IMR-90 (cell line): ENCODE data around the gene COL15A1. TPM values are rescaled to one million over a fixed set of nuclear protein-coding genes. Genes with fewer than 3 reads are reported as not detected.
A peak's percentile ranks its signal among the peaks of the same experiment; 100 is the strongest.

ENCODE experiments used
- ATAC-seq: fragments of 200-7000 bp; cut with Tn5 transposase; 2 replicates; pipeline ENCODE4 v1.9.1; 2020; ENCODE audit warnings: low read depth, mild to moderate bottlenecking, moderate library complexity
- BruUV-seq: library from RNA; stranded (reverse); fragments of 400-500 nt; replicated peaks from 2 replicates; lab custom pipeline; 2021; lab: Mats Ljungman, UMichigan
- CTCF ChIA-PET: fragments of 300-600 bp; formaldehyde crosslinking; extraction: SDS; loops from one replicate; lab custom pipeline; 2021; ENCODE audit warnings: antibody characterized with exemption; lab: Yijun Ruan, JAX
- POLR2A ChIA-PET: fragments of 300-600 bp; sonication (Branson Sonifier 250); formaldehyde crosslinking; loops from one replicate; lab custom pipeline; 2022; ENCODE audit warnings: antibody characterized with exemption; ENCODE audit not compliant: unreplicated experiment; lab: Charles Lee
- DNase-seq: peaks from one replicate; pipeline ENCODE4 v3.0.0; 2013
- H2AFZ ChIP-seq: replicated peaks from 2 replicates; pipeline ENCODE3; 2013; ENCODE audit warnings: low read length, mild to moderate bottlenecking; ENCODE audit not compliant: poor library complexity
- H2AK5ac ChIP-seq: 2 replicates; pipeline ENCODE4 v1.6.1; 2013; ENCODE audit warnings: low read depth, low read length, inconsistent platforms
- H2AK9ac ChIP-seq: replicated peaks from 2 replicates; pipeline ENCODE3; 2013; ENCODE audit warnings: mild to moderate bottlenecking, low read depth, low read length, moderate library complexity; ENCODE audit not compliant: poor library complexity
- H2BK120ac ChIP-seq: 2 replicates; pipeline ENCODE4 v1.6.1; 2013; ENCODE audit warnings: low read depth, low read length, inconsistent platforms
- H2BK15ac ChIP-seq: 3 replicates; pipeline ENCODE4 v1.6.1; 2013; ENCODE audit warnings: low read depth, low read length, inconsistent platforms
- H2BK20ac ChIP-seq: 2 replicates; pipeline ENCODE4 v1.6.1; 2013; ENCODE audit warnings: low read depth, mild to moderate bottlenecking, inconsistent platforms, low read length, moderate library complexity
- H2BK5ac ChIP-seq: 2 replicates; pipeline ENCODE4 v1.6.1; 2013; ENCODE audit warnings: mild to moderate bottlenecking, low read depth, low read length, inconsistent platforms; ENCODE audit not compliant: poor library complexity, severe bottlenecking
- H3K14ac ChIP-seq: replicated peaks from 2 replicates; pipeline ENCODE4 v1.6.1; 2013; ENCODE audit warnings: low read depth, low read length, inconsistent platforms
- H3K18ac ChIP-seq: 2 replicates; pipeline ENCODE4 v1.6.1; 2013; ENCODE audit warnings: low read depth, low read length, control low read depth
- H3K23ac ChIP-seq: 2 replicates; pipeline ENCODE4 v1.6.1; 2013; ENCODE audit warnings: low read depth, low read length, inconsistent platforms
- H3K27ac ChIP-seq: 2 replicates; pipeline ENCODE4 v1.5.1; 2013; ENCODE audit warnings: mild to moderate bottlenecking, control low read depth, low read length; ENCODE audit not compliant: insufficient read depth
- H3K27me3 ChIP-seq: 2 replicates; pipeline ENCODE4 v1.6.1; 2013; ENCODE audit warnings: low read length; ENCODE audit not compliant: control insufficient read depth, insufficient read depth
- H3K36me3 ChIP-seq: 2 replicates; pipeline ENCODE4 v1.6.1; 2013; ENCODE audit warnings: low read length, mixed read lengths; ENCODE audit not compliant: control insufficient read depth, insufficient read depth
- H3K4ac ChIP-seq: 2 replicates; pipeline ENCODE4 v1.6.1; 2013; ENCODE audit warnings: low read depth, low read length, inconsistent platforms
- H3K4me1 ChIP-seq: 2 replicates; pipeline ENCODE4 v1.6.1; 2013; ENCODE audit warnings: low read length, mixed read lengths; ENCODE audit not compliant: control insufficient read depth, insufficient read depth
- H3K4me2 ChIP-seq: 2 replicates; pipeline ENCODE4 v1.6.1; 2013; ENCODE audit warnings: low read depth, mild to moderate bottlenecking, control low read depth, low read length, moderate library complexity
- H3K4me3 ChIP-seq: 2 replicates; pipeline ENCODE4 v1.5.1; 2013; ENCODE audit warnings: low read depth, mild to moderate bottlenecking, control low read depth, low read length, moderate library complexity; ENCODE audit not compliant: insufficient read depth
- H3K56ac ChIP-seq: 2 replicates; pipeline ENCODE4 v1.6.1; 2013; ENCODE audit warnings: low read length, inconsistent platforms; ENCODE audit not compliant: insufficient read depth; ENCODE audit errors: extremely low read depth
- H3K79me1 ChIP-seq, 2 experiments: 2 replicates each; pipeline ENCODE4 v1.6.1; 2013; ENCODE audit warnings: low read length in 2 of 2, inconsistent platforms in 1 of 2, low read depth in 1 of 2
- H3K9ac ChIP-seq: 2 replicates; pipeline ENCODE4 v1.6.1; 2013; ENCODE audit warnings: low read depth, low read length, control low read depth
- H3K9me1 ChIP-seq: 2 replicates; pipeline ENCODE4 v1.6.1; 2013; ENCODE audit warnings: low read length, inconsistent platforms; ENCODE audit not compliant: insufficient read depth
- H3K9me3 ChIP-seq: 2 replicates; pipeline ENCODE4 v1.6.1; 2013; ENCODE audit warnings: low read length; ENCODE audit not compliant: control insufficient read depth, insufficient read depth
- H4K20me1 ChIP-seq: 2 replicates; pipeline ENCODE4 v1.6.1; 2013; ENCODE audit warnings: low read length, inconsistent platforms; ENCODE audit not compliant: insufficient read depth
- H4K5ac ChIP-seq: 2 replicates; pipeline ENCODE4 v1.6.1; 2013; ENCODE audit warnings: mild to moderate bottlenecking, low read depth, low read length, control low read depth
- H4K8ac ChIP-seq, 2 experiments: 2 replicates each; pipeline ENCODE4 v1.6.1; 2013; ENCODE audit warnings: low read depth in 2 of 2, low read length in 2 of 2, control low read depth in 1 of 2, inconsistent platforms in 1 of 2
- H4K91ac ChIP-seq: 2 replicates; pipeline ENCODE4 v1.6.1; 2013; ENCODE audit warnings: low read depth, low read length, inconsistent platforms; ENCODE audit not compliant: insufficient read depth
- BHLHE40 ChIP-seq: fragments of 150-350 bp; IDR thresholded peaks from 2 replicates; pipeline ENCODE4 v1.6.1; 2016; ENCODE audit warnings: mild to moderate bottlenecking, low read depth, low read length
- CEBPB ChIP-seq: IDR thresholded peaks from 2 replicates; pipeline ENCODE4 v1.6.1; 2012; ENCODE audit warnings: low read depth, low read length, improper control_type of control experiment
- CHD1 ChIP-seq: IDR thresholded peaks from 2 replicates; pipeline ENCODE4 v1.6.1; 2012; ENCODE audit warnings: low read depth, low read length, improper control_type of control experiment
- FOS ChIP-seq: fragments of 150-350 bp; IDR thresholded peaks from 2 replicates; pipeline ENCODE4 v1.6.1; 2016; ENCODE audit warnings: low read depth, low read length
- MAFK ChIP-seq: IDR thresholded peaks from 2 replicates; pipeline ENCODE4 v1.6.1; 2012; ENCODE audit warnings: low read depth, low read length, improper control_type of control experiment
- MAZ ChIP-seq: IDR thresholded peaks from 2 replicates; pipeline ENCODE4 v1.6.1; 2012; ENCODE audit warnings: low read depth, mild to moderate bottlenecking, low read length, improper control_type of control experiment, moderate library complexity, borderline replicate concordance
- MXI1 ChIP-seq: IDR thresholded peaks from 2 replicates; pipeline ENCODE4 v1.6.1; 2012; ENCODE audit warnings: low read depth, mild to moderate bottlenecking, low read length, moderate library complexity, borderline replicate concordance
- NFE2L2 ChIP-seq: fragments of 150-350 bp; IDR thresholded peaks from 2 replicates; pipeline ENCODE4 v1.6.1; 2016; ENCODE audit warnings: low read depth, mild to moderate bottlenecking, low read length
- POLR2A ChIP-seq: IDR thresholded peaks from 2 replicates; pipeline ENCODE4 v1.6.1; 2012; ENCODE audit warnings: mild to moderate bottlenecking, low read depth, low read length
- RAD21 ChIP-seq: IDR thresholded peaks from 2 replicates; pipeline ENCODE4 v1.6.1; 2012; ENCODE audit warnings: low read length, improper control_type of control experiment
- RCOR1 ChIP-seq: IDR thresholded peaks from 2 replicates; pipeline ENCODE4 v1.6.1; 2012; ENCODE audit warnings: mild to moderate bottlenecking, low read length, improper control_type of control experiment; ENCODE audit not compliant: insufficient replicate concordance
- RFX5 ChIP-seq: IDR thresholded peaks from 2 replicates; pipeline ENCODE4 v1.8.0; 2012; ENCODE audit warnings: low read depth, mild to moderate bottlenecking, low read length, moderate library complexity
- SMC3 ChIP-seq: fragments of 150-350 bp; IDR thresholded peaks from 2 replicates; pipeline ENCODE4 v1.6.1; 2016; ENCODE audit warnings: low read depth, mild to moderate bottlenecking, antibody characterized with exemption, low read length, moderate library complexity
- WGBS, 2 experiments: methylation state at CpG; one replicate each; pipeline versions ENCODE4 v1.1.5 to v1.1.7; 2013; ENCODE audit warnings: missing lambda C conversion rate in 2 of 2; ENCODE audit not compliant: insufficient read length in 1 of 2; ENCODE audit errors: extremely low coverage in 2 of 2; 5-methylcytosine and 5-hydroxymethylcytosine counted together
- dilution Hi-C: fragments of 300-500 bp; cut with HindIII; formaldehyde crosslinking; loops from one replicate; pipeline ENCODE4 v1.14.3; 2018; ENCODE audit warnings: low sequenced_read_pairs; ENCODE audit not compliant: unreplicated experiment
- in situ Hi-C: fragments of 300-500 bp; cut with MboI; formaldehyde crosslinking; loops from 3 replicates; pipeline ENCODE4 v1.14.3; 2019; ENCODE audit warnings: low sequenced_read_pairs, inconsistent platforms, mixed read lengths
- intact Hi-C: fragments of 100-400 bp; cut with micrococcal nuclease; formaldehyde crosslinking; loops from 2 replicates; pipeline ENCODE4 v1.10.0; 2022
- polyA plus RNA-seq, 3 experiments: library from polyadenylated mRNA; depleted of rRNA; stranded (reverse); fragments of >200 nt; gene quantifications; 2 replicates each; pipeline ENCODE4 v1.2.3, GENCODE V29; 2012; ENCODE audit warnings: low replicate concordance in 1 of 3
- total RNA-seq: library from RNA; depleted of rRNA; stranded (reverse); fragments of >200 nt; gene quantifications from 2 replicates; pipeline ENCODE4 v1.2.3, GENCODE V29; 2012
- TF ChIP-seq, protein P1 (sequence below): fragments of 150-350 bp; IDR thresholded peaks from 2 replicates; pipeline ENCODE4 v1.6.1; 2017; ENCODE audit warnings: mild to moderate bottlenecking, antibody characterized with exemption, low read length, low read depth
- TF ChIP-seq, protein P2 (sequence below): fragments of 150-350 bp; IDR thresholded peaks from 2 replicates; pipeline ENCODE4 v1.6.1; 2016; ENCODE audit warnings: low read depth, mild to moderate bottlenecking, low read length, moderate library complexity, borderline replicate concordance
- TF ChIP-seq, protein P3 (sequence below): conservative IDR thresholded peaks from 2 replicates; pipeline ENCODE4 v1.5.1; 2012; ENCODE audit warnings: mild to moderate bottlenecking, low read depth, low read length, improper control_type of control experiment

COL15A1 gene
- total and polyA plus RNA-seq, 2 of the 4 experiments (the other 2 are of a cell fraction): 2.2 to 3.7 TPM

DNA sequence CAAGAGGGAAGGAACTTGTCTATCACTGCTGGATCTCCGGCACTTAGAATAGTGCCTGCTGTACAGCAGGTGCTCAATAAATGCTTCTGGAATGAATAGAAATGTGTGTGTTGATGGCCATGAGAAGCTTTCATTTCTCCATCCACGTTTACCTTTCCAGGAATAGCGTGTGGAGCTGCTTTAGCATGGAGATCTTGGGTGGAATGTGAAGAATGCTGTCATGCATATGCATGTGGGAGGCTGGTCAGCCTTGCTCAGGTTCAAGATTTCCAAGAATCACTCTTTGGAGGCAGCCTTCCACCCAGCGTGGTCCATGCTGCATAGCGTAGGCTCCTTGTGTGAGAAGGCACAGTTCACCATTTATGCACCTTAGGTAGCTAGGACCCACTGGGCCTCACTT lies 19.2 kb downstream of the COL15A1 start:
- Histone ChIP-seq H3K27ac (peak overlapping the region; percentile 82), H3K4me1 (peaks cover 52% of the 10 kb centered on the region), H3K9me1 (peaks cover 49% of the 10 kb centered on the region), H2AK9ac (no peak overlapping the region), H3K14ac (peak overlapping the region; percentile 86), H3K9me3 (no peaks in the 10 kb centered on the region), H3K56ac (peak overlapping the region; percentile 75), H2AFZ (no peak overlapping the region), H3K18ac (peak overlapping the region; percentile 88), H4K8ac (peak overlapping the region; percentile 17 to 76; a peak in 3 of 4 replicates), H3K4me3 (no peak overlapping the region), H3K4ac (peak overlapping the region; percentile 95), H2AK5ac (peak overlapping the region; percentile 84), H3K4me2 (peak overlapping the region; percentile 48; the same call in 1 of the 2 replicates), H3K79me1 (peaks cover 12 to 57% of the 10 kb centered on the region in 2 experiments; a peak in 3 of 4 replicates), H4K20me1 (no peaks in the 10 kb centered on the region), H3K23ac (peak overlapping the region; percentile 63; the same call in 1 of the 2 replicates), H2BK120ac (peak overlapping the region; percentile 90), H2BK5ac (peak overlapping the region; percentile 87), H4K91ac (peak overlapping the region; percentile 89), H3K27me3 (no peaks in the 10 kb centered on the region), H2BK20ac (peak overlapping the region; percentile 90), H3K9ac (no peak overlapping the region; the same call in 1 of the 2 replicates), H4K5ac (peak overlapping the region; percentile 71), H2BK15ac (peak overlapping the region; percentile 99; the same call in 2 of the 3 replicates), H3K36me3 (peaks cover 5% of the 10 kb centered on the region; the same call in 1 of the 2 replicates)
- dilution Hi-C loops: no loop called here
- intact Hi-C loops: no loop called here
- no peak for TF ChIP-seq RAD21
- TF ChIP-seq BHLHE40: no peak
- no peak for TF ChIP-seq CHD1
- no peak for TF ChIP-seq POLR2A
- no peak for TF ChIP-seq MAZ
- no peak for TF ChIP-seq SMC3
- TF ChIP-seq, protein P1, sequence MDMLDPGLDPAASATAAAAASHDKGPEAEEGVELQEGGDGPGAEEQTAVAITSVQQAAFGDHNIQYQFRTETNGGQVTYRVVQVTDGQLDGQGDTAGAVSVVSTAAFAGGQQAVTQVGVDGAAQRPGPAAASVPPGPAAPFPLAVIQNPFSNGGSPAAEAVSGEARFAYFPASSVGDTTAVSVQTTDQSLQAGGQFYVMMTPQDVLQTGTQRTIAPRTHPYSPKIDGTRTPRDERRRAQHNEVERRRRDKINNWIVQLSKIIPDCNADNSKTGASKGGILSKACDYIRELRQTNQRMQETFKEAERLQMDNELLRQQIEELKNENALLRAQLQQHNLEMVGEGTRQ: no peak
- TF ChIP-seq CEBPB: no peak
- TF ChIP-seq RFX5: no peak
- no peak for TF ChIP-seq MAFK
- TF ChIP-seq FOS: no peak
- TF ChIP-seq MXI1: no peak; the same call in 1 of the 2 replicates
- TF ChIP-seq, protein P2, sequence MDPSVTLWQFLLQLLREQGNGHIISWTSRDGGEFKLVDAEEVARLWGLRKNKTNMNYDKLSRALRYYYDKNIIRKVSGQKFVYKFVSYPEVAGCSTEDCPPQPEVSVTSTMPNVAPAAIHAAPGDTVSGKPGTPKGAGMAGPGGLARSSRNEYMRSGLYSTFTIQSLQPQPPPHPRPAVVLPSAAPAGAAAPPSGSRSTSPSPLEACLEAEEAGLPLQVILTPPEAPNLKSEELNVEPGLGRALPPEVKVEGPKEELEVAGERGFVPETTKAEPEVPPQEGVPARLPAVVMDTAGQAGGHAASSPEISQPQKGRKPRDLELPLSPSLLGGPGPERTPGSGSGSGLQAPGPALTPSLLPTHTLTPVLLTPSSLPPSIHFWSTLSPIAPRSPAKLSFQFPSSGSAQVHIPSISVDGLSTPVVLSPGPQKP: no peak
- TF ChIP-seq, protein P3, sequence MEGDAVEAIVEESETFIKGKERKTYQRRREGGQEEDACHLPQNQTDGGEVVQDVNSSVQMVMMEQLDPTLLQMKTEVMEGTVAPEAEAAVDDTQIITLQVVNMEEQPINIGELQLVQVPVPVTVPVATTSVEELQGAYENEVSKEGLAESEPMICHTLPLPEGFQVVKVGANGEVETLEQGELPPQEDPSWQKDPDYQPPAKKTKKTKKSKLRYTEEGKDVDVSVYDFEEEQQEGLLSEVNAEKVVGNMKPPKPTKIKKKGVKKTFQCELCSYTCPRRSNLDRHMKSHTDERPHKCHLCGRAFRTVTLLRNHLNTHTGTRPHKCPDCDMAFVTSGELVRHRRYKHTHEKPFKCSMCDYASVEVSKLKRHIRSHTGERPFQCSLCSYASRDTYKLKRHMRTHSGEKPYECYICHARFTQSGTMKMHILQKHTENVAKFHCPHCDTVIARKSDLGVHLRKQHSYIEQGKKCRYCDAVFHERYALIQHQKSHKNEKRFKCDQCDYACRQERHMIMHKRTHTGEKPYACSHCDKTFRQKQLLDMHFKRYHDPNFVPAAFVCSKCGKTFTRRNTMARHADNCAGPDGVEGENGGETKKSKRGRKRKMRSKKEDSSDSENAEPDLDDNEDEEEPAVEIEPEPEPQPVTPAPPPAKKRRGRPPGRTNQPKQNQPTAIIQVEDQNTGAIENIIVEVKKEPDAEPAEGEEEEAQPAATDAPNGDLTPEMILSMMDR: no peak
- TF ChIP-seq NFE2L2: no peak
- no peak for TF ChIP-seq RCOR1
- in situ Hi-C loops: no loop called here
- no CpG with 5 or more reads among the region's 5 CpGs for WGBS, 2 experiments
- CTCF ChIA-PET: interaction anchor here (0.9 to 1.5 kb wide), 2 partner anchors 12 to 92 kb away, joined by 3 to 4 read pairs; no protein-coding TSS in a partner anchor
- ATAC-seq (peak; percentile 3; the same call in 1 of the 2 replicates), DNase-seq (peak; percentile 50)
- no TSS peak for BruUV-seq
- POLR2A ChIA-PET: no interaction called here
